Measurements from ENCODE around the gene TERB2.
"Not testable (repeated sequence)": the region's sequence is repeated elsewhere in the genome, so short reads cannot be mapped to it uniquely, and the experiment has no call there.

GRCh38 chr15:44984144-44984543, 27.7 kb downstream of the TERB2 start:
- TF ChIP-seq POLR2AphosphoS5, POLR2A (IDR thresholded peaks at IDR 0.05; ENCODE audit: low read depth, low read length): not testable (repeated sequence)
